EL (cell line): ENCODE data around the gene CFAP77.
A peak's percentile ranks its signal among the peaks of the same experiment; 100 is the strongest.

Experiments used
- DNase-seq: peaks from one replicate; pipeline ENCODE4 v3.0.0-alpha.2; 2016

CFAP77 gene

GRCh38 chr9:132520612-132521011, 110.6 kb downstream of the CFAP77 start:
- no peak for DNase-seq

- DNase-seq, result no peak
These were observed 115.5 kb downstream of the CFAP77 start for GRCh38 chr9:132525308-132526023.

GRCh38 chr9:132531195-132531594, 121.2 kb downstream of the CFAP77 start:
- no peak for DNase-seq

GRCh38 chr9:132531710-132532570, 121.9 kb downstream of the CFAP77 start:
- no peak for DNase-seq

GRCh38 chr9:132534832-132535231, 124.8 kb downstream of the CFAP77 start:
- DNase-seq, result no peak

- no peak for DNase-seq
These were observed 126.1 kb downstream of the CFAP77 start for GRCh38 chr9:132536124-132536523.

DNA sequence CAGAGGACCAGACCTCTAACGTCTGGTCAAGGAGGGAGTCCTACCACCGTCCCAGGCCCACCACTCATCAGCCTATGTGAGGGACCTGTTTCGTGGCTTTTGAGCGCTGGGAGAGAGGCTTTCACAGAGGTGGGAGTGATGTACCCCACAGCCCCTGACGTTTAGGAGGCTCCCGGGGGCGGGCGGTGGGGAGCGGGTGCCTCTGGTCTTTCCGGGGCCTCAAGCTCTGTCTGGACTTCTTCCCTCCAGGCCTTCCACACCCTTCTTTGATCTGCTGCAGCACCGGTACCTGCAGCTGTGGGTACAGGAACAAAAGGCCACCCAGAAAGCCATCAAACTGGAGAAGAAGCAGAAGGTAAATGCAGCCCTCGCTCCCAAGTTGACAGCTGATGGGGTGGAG, 127.3 kb downstream of the CFAP77 start:
- DNase-seq, result no peak

DNA sequence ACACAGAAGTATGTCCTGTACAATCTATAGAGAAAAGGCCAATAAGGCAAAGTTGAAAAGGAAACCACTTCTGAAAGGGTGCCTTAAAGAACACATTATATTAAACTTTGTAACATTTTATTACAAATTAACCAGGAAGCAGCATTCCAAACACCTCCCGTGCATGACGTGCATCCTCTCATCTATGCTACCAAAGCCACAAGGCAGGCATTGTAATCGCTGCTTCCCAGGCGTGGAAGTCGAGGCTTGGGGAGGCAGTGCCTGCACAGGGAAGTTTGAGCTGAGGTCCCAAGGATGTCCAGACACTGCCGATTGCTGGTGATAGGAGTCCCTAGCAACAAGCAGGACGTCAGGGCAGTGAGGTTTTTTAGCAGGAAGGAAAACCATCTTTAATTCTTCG, 128.1 kb downstream of the CFAP77 start:
- no peak for DNase-seq

- DNase-seq, result no peak
These were observed 129.1 kb downstream of the CFAP77 start for GRCh38 chr9:132539096-132539495.

DNA sequence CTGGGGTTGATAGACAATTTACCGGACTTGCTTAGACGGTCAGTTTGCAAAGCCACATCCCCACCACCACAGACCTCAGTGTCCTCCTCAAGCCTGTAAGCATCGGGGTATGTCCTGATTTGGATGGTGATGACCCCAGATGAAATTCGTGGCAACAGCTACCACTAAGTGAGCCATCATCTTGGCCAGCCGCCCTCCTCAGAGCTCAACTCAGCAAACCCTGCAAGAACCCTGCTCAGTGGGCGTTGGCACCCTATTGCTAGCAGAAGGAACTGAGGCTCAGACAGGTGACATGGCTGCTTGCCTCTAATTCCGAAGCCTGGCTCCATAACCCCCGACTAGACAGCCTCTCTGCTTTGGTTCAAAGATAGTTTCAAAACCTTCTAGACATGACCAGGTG, 131.0 kb downstream of the CFAP77 start:
- DNase-seq, result no peak

- no peak for DNase-seq
These were observed 132.1 kb downstream of the CFAP77 start for GRCh38 chr9:132541870-132542830.

DNA sequence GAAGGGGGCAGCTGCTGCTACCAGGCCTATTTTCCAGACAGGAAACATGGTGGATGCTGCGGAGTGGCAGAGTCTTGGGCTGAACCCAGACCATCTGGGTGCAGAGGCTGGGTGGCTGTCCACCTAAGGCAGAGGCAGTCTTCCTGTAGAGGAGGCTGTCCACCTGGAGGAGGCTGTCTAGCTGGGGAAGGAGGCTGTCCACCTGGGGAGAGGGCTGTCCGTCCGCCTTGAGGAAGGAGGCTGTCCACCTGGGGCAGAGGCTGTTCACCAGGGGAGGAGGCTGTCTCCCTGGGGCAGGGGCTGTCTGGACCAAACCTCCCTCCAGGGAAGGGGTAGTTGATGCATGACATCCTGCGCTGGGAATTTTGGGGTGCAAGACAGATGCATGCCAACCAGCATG, 133.2 kb downstream of the CFAP77 start:
- no peak for DNase-seq

- DNase-seq, result no peak
These were observed 133.9 kb downstream of the CFAP77 start for GRCh38 chr9:132543960-132544359.

GRCh38 chr9:132545578-132545977, 135.6 kb downstream of the CFAP77 start:
- DNase-seq, result no peak

DNA sequence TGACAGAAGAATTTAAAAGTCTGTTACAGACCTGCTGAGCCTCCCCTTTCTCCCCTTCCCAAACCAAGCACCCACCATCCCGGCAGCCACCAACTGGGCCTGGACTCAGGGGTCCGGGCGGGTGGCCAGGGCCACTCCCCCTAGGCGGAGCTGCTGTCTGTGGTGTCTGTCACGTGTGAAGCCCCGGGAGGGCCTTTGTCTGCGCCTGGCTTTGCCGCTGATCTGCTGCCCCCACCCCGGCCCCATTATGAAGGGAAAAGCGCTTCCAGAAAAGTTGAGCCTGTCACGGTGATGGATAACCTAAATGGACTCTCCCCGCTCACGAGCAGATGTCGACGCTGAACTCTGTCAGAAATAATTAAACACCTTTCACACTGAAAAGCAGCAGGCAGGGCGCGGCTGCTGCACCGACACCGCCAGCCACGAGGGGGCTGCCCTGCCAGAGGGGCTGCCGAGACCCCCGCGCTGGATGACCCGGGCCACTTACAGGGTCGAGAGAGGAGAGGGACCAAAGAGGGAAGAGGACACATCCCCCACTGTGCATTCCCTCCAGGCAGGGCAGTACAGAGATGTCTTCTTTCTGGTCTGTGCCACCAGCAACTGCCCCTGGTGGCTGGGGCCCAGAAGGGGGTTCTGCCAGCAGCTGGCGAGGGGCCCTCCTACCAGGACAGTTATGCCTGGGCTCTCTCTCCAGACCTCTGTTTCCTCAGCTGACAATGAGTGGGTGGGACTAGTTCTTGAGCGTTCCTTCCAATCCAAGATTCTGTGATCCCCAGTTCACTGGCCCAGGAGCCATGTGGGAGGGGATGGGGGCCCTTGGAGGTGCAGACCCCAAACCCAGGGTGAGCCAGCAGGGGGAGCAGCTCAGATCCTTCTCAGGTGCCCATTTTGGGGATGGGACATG, 136.4 kb downstream of the CFAP77 start:
- peak; percentile 28 for DNase-seq

DNA sequence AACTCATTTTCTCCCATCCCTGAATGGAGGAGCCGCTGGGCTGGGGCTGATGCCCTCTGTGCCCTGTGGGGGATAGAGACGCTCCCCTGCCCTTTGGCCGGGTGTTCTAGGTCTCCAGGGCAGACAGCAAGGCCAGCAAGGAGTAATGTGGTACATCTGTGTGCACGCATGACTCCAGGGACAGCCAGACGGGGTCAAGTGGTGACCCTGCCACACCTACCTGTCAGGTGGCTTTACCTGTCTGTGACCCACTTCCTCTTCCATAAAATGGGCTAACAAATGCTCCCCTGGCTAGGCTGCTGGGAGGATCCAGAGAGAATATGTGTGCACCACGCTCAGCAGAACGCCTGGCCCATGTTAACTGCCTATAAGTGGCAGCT, 137.0 kb downstream of the CFAP77 start:
- no peak for DNase-seq

DNA sequence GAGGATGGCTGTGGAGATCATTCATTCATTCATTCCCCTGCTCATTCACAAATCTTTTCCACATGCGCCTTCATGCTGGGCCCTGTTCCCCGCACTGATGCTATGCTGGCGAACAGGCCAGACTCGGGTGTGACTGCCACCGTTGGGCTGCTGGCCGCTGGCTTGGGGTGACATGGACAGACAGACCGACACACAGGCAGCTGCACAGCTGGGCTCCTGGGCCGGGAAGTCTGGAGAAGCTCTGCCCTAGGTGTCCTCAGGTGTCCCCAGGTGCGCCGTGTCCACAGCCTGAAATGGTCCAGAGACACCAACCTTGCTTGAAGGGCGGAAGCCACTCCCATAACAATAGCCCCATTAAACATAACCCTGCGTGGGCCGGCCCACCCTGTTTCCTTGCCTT, 137.4 kb downstream of the CFAP77 start:
- DNase-seq, result no peak

GRCh38 chr9:132547976-132548730, 138.1 kb downstream of the CFAP77 start:
- no peak for DNase-seq

DNA sequence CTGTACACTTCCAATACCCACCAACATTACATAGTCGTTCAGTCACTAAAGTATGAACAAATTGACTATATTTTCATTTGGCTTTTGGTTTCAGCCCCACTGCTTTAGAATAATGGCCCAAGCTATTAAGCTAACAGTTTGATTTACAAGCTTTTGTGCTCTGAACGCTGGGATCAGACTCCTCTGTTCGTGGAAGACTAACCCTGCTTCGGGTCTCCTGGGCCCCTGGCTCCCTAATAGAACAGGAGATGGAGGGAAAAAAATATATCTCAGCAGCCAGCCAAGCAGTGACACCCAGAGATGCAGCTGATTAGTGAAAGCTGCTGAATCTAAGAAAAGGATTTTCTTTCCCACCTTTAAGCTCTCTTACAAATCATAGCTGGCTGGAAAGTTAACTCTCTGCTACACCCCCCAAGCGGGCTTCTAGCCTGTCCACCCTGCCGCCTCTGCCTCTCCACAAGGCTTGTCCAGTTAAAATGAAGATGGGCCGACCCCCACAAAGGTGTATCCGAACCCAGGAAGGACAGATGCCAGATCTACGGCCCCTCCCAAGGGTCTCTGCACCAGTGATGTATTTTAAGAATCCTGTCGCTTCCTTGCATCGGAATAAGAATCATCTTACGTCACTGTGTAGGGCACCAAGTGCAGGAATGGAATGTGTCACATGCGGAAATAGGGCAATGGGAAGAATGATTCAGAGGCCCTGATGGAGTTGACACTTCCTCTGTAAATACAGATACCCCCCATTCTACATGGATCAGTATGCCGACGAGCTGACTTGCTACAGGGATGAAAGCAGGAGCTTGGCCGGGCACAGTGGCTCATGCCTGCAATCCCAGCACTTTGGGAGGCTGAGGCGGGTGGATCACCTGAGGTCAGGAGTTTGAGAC, 139.0 kb downstream of the CFAP77 start:
- DNase-seq, result peak; percentile 50

DNA sequence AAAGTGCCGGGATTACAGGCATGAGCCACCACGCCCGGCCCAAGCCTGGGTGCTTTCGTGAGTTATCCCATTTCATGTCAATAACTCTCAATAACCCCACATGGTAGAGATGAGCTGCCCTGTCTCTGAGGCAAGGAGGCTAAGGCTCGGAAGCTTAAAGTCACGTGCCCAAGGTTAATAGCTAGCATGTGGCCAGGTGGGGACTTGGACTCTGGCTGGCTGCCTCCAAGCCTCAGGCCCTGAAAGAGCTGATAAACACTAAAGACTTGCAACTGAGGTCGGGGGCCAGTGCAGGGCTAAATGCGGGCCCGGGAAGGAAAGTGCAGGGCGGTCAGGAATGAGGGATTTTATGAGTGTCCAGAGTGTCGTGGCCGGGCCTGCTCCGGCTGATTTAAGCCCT, 141.5 kb downstream of the CFAP77 start:
- no peak for DNase-seq
